Measurements from ENCODE around the gene PHRF1. TPM values are rescaled to one million over a fixed set of nuclear protein-coding genes. Genes with fewer than 3 reads are reported as not detected.

Gene PHRF1
- total RNA-seq, 1 experiment from 2014 or later = 45.5 TPM

- H2AFZ ChIP-seq (ENCODE audit: low read depth, low read length, poor library complexity, severe bottlenecking) = no peak overlapping the region
- POLR2A ChIA-PET = interaction anchor here (0.6 to 0.9 kb wide), 3 partner anchors 21 to 149 kb away, joined by 3 to 4 read pairs (median 3); partner anchors contain the start of gene PHRF1
Observed at GRCh38 chr11:554428-555226, 21.6 kb upstream of the PHRF1 start.

More at GRCh38 chr11:554428-555226, 21.6 kb upstream of the PHRF1 start:
- no TSS peak for BruUV-seq (replicated peaks)
- peak; percentile 78 for ATAC-seq
- CTCF ChIA-PET = interaction anchor here (0.8 to 1.1 kb wide), 4 partner anchors 21 to 229 kb away, joined by 3 to 5 read pairs (median 4); no protein-coding TSS in a partner anchor
- RAD21 ChIA-PET (ENCODE audit: low non-redundant PET in 1 of 2, low total read pairs in 2 of 2, uncharacterized antibody in 2 of 2, unreplicated experiment in 2 of 2) = interaction anchor here in 1 of 2 experiments (1.0 kb wide), 1 partner anchor 168 kb away, joined by 3 read pairs; no protein-coding TSS in a partner anchor
- DNase-seq (ENCODE audit: low read depth, low spot score) = peak; percentile 44
- no peaks in the 10 kb centered on the region for H3K27me3 ChIP-seq (ENCODE audit: insufficient read depth, low read length)
- TF ChIP-seq SRF (IDR thresholded peaks at IDR 0.05; ENCODE audit: low read depth) (no peak), CTCF (IDR thresholded peaks at IDR 0.05 in 2 of 3, conservative IDR thresholded peaks at IDR 0.05 in 1 of 3; ENCODE audit: borderline replicate concordance in 1 of 3, insufficient read depth in 1 of 3, low read depth in 2 of 3, low read length in 2 of 3) (peak in 2 of 3 experiments; percentile 47 to 59; a peak in 4 of 6 replicates), ZFX (IDR thresholded peaks at IDR 0.05) (peak; percentile 32; the same call in 1 of the 2 replicates)
- H3K4me3 ChIP-seq (replicated peaks in 1 of 2; ENCODE audit: low read depth in 1 of 2, low read length in 2 of 2) = peak overlapping the region; percentile 28 to 47
- H3K4me1 ChIP-seq (ENCODE audit: control insufficient read depth in 1 of 2, insufficient read depth in 2 of 2, low read length in 2 of 2) = peaks cover 14 to 22% of the 10 kb centered on the region in 2 experiments
- peak overlapping the region; percentile 65; the same call in 1 of the 2 replicates for H3K27ac ChIP-seq (ENCODE audit: low read depth, low read length)
- no peaks in the 10 kb centered on the region for H3K9me2 ChIP-seq (ENCODE audit: insufficient read depth)
- H3K79me2 ChIP-seq (ENCODE audit: insufficient read depth, low read length) = no peaks in the 10 kb centered on the region
- no peaks in the 10 kb centered on the region for H3K9me3 ChIP-seq (ENCODE audit: control insufficient read depth in 1 of 2, insufficient read depth in 1 of 2, low read depth in 1 of 2, low read length in 2 of 2)
- H3K9ac ChIP-seq (ENCODE audit: low read length) = peak overlapping the region; percentile 32; the same call in 1 of the 2 replicates
- no peaks in the 10 kb centered on the region for H4K20me1 ChIP-seq (ENCODE audit: insufficient read depth)
- intact Hi-C loops (cut with micrococcal nuclease) = loop anchor here (2.0 kb wide), 1 partner anchor 174 kb away; no protein-coding TSS in a partner anchor
- no peaks in the 10 kb centered on the region for H3K36me3 ChIP-seq (ENCODE audit: control insufficient read depth in 1 of 2, insufficient read depth in 2 of 2, low read length in 2 of 2)
- peak overlapping the region; percentile 80 for H3K4me2 ChIP-seq (ENCODE audit: low read length)

All from HCT116 (cell line).